Lung (tissue), 12 donors: Measurements from ENCODE around the gene NDUFV1. TPM values are rescaled to one million over a fixed set of nuclear protein-coding genes. Genes with fewer than 3 reads are reported as not detected.

Source experiments
- ATAC-seq: fragments of 200-7000 bp; cut with Tn5 transposase; one replicate; pipeline ENCODE4 v1.9.1; 2020; ENCODE audit warnings: moderate number of reproducible peaks; ENCODE audit not compliant: insufficient read depth, low FRiP score
- DNase-seq, 3 donors: peaks; one replicate each; pipeline ENCODE4 v3.0.0-alpha.2; 2013 to 2017
- H3K27ac ChIP-seq, 2 donors: one replicate each; pipeline ENCODE4 v1.5.1; 2013; ENCODE audit warnings: mild to moderate bottlenecking in 2 of 2, moderate library complexity in 2 of 2, control low read depth in 1 of 2, inconsistent platforms in 1 of 2, low read depth in 1 of 2, low read length in 1 of 2
- H3K27me3 ChIP-seq, 3 donors: one replicate each; pipeline ENCODE4 v1.5.1; 2013; ENCODE audit warnings: low read length in 2 of 3; ENCODE audit not compliant: control insufficient read depth in 3 of 3, insufficient read depth in 3 of 3
- H3K36me3 ChIP-seq, 4 donors: one replicate each; pipeline ENCODE4 v1.5.1; 2013; ENCODE audit warnings: low read length in 4 of 4, mild to moderate bottlenecking in 1 of 4, moderate library complexity in 1 of 4; ENCODE audit not compliant: control insufficient read depth in 4 of 4, insufficient read depth in 4 of 4
- H3K4me1 ChIP-seq, 5 donors: one replicate each; pipeline ENCODE4 v1.5.1; 2013; ENCODE audit warnings: low read length in 5 of 5, mild to moderate bottlenecking in 2 of 5, moderate library complexity in 1 of 5; ENCODE audit not compliant: control insufficient read depth in 5 of 5, insufficient read depth in 5 of 5
- H3K4me3 ChIP-seq: one replicate; pipeline ENCODE4 v1.5.1; 2013; ENCODE audit warnings: mild to moderate bottlenecking, control low read depth, moderate library complexity
- H3K9ac ChIP-seq, 2 donors: one replicate each; pipeline ENCODE4 v1.5.1; 2013; ENCODE audit warnings: low read length in 2 of 2, control low read depth in 1 of 2; ENCODE audit not compliant: insufficient read depth in 1 of 2
- H3K9me3 ChIP-seq, 4 donors: one replicate each; pipeline ENCODE4 v1.5.1; 2013; ENCODE audit warnings: low read length in 3 of 4, mild to moderate bottlenecking in 1 of 4, moderate library complexity in 1 of 4; ENCODE audit not compliant: control insufficient read depth in 4 of 4, insufficient read depth in 3 of 4
- WGBS, 2 donors: extraction: QIAGEN DNeasy Blood & Tissue Kit; methylation state at CpG; one replicate each; pipeline ENCODE4 v1.1.7; 2013; 5-methylcytosine and 5-hydroxymethylcytosine counted together
- polyA plus RNA-seq, 2 donors: library from polyadenylated mRNA; stranded (reverse); fragments of 200-250 nt; gene quantifications; one replicate each; pipeline ENCODE4 v1.2.1, GENCODE V29; 2013
- total RNA-seq, 2 donors: library from RNA; depleted of rRNA in 1 of 2; stranded (reverse); fragments of >200 nt in 1 of 2; gene quantifications; one replicate each; pipeline ENCODE4 v1.2.1, GENCODE V29; 2014 to 2021
- TF ChIP-seq, protein P1 (sequence below): IDR thresholded peaks from 2 replicates; pipeline ENCODE4 v1.5.1; 2012; ENCODE audit warnings: mild to moderate bottlenecking; ENCODE audit errors: control extremely low read depth, extremely low read depth
- donor health status: control.
- donor health status: control.
- donor health status: Bipolar disorder and iron deficiency.
- donor health status: healthy.
- donor health status: DM: yes; HTN: yes; CAD: no.

NDUFV1 gene
- total and polyA plus RNA-seq, 4 donors = 113 to 191 (median 140) TPM

GRCh38 chr11:67584881-67585873 is 21.6 kb upstream of the NDUFV1 start:
- H3K4me1 ChIP-seq = peaks cover 0 to 14% (median 9%) of the 10 kb centered on the region in 5 donors
- H3K36me3 ChIP-seq = peaks cover 5 to 24% (median 19%) of the 10 kb centered on the region in 4 donors
- no peaks in the 10 kb centered on the region for H3K9me3 ChIP-seq
- ATAC-seq (no peak), DNase-seq (no peak)
- TF ChIP-seq, protein P1, sequence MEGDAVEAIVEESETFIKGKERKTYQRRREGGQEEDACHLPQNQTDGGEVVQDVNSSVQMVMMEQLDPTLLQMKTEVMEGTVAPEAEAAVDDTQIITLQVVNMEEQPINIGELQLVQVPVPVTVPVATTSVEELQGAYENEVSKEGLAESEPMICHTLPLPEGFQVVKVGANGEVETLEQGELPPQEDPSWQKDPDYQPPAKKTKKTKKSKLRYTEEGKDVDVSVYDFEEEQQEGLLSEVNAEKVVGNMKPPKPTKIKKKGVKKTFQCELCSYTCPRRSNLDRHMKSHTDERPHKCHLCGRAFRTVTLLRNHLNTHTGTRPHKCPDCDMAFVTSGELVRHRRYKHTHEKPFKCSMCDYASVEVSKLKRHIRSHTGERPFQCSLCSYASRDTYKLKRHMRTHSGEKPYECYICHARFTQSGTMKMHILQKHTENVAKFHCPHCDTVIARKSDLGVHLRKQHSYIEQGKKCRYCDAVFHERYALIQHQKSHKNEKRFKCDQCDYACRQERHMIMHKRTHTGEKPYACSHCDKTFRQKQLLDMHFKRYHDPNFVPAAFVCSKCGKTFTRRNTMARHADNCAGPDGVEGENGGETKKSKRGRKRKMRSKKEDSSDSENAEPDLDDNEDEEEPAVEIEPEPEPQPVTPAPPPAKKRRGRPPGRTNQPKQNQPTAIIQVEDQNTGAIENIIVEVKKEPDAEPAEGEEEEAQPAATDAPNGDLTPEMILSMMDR = no peak
- 83 to 85% methylated on average over 21 of the region's 21 CpGs for whole genome bisulfite sequencing, 2 donors
- H3K4me3 ChIP-seq = peak overlapping the region; percentile 67
- peak overlapping the region; percentile 36 to 77 for H3K9ac ChIP-seq
- peaks cover 0 to 3% (median 0%) of the 10 kb centered on the region in 3 donors for H3K27me3 ChIP-seq
- H3K27ac ChIP-seq = peak overlapping the region; percentile 94

DNA sequence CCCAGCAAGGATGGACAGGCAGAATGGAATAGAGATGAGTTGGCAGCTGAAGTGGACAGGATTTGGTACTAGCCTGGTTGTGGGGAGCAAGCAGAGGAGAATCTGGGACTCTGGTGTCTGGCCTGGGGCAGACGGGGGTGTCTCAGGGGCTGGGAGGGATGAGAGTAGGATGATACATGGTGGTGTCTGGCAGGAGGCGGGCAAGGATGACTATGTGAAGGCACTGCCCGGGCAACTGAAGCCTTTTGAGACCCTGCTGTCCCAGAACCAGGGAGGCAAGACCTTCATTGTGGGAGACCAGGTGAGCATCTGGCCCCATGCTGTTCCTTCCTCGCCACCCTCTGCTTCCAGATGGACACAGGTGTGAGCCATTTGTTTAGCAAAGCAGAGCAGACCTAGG is 20.8 kb upstream of the NDUFV1 start:
- TF ChIP-seq, protein P1 = no peak
- H3K27me3 ChIP-seq = peaks cover 0 to 3% (median 0%) of the 10 kb centered on the region in 3 donors
- H3K9ac ChIP-seq = no peak overlapping the region
- no peak for ATAC-seq
- H3K9me3 ChIP-seq = no peaks in the 10 kb centered on the region
- H3K4me3 ChIP-seq = no peak overlapping the region
- H3K36me3 ChIP-seq = peaks cover 5 to 24% (median 19%) of the 10 kb centered on the region in 4 donors
- DNase-seq = no peak
- peak overlapping the region in 1 of 2 donors; percentile 8 for H3K27ac ChIP-seq
- 77 to 95% methylated on average over 4 of the region's 4 CpGs for WGBS, 2 donors
- peaks cover 0 to 14% (median 9%) of the 10 kb centered on the region in 5 donors for H3K4me1 ChIP-seq

GRCh38 chr11:67586568-67587250 is 20.0 kb upstream of the NDUFV1 start:
- Histone ChIP-seq H3K27me3 (no peaks in the 10 kb centered on the region), H3K4me1 (peaks cover 0 to 14% (median 8%) of the 10 kb centered on the region in 5 donors), H3K9ac (no peak overlapping the region), H3K36me3 (peaks cover 5 to 24% (median 19%) of the 10 kb centered on the region in 4 donors), H3K27ac (no peak overlapping the region), H3K4me3 (no peak overlapping the region), H3K9me3 (no peaks in the 10 kb centered on the region)
- TF ChIP-seq, protein P1 = no peak
- WGBS, 2 donors = 85 to 88% methylated on average over 4 to 5 of the region's 5 CpGs
- ATAC-seq (no peak), DNase-seq (no peak)
